H9 (cell line): ENCODE measurements around the gene ARAP2. TPM values are rescaled to one million over a fixed set of nuclear protein-coding genes. Genes with fewer than 3 reads are reported as not detected.

ENCODE experiments used
- DNase-seq: peaks from one replicate; pipeline ENCODE4 v3.0.0-alpha.2; 2017
- H2AFZ ChIP-seq: one replicate; pipeline ENCODE4 v1.6.1; 2013; ENCODE audit warnings: mild to moderate bottlenecking, low read length, control low read depth, moderate library complexity
- H2AK5ac ChIP-seq: 2 replicates; pipeline ENCODE4 v1.6.1; 2013; ENCODE audit warnings: low read length, control low read depth, mixed read lengths; ENCODE audit not compliant: insufficient read length
- H2BK120ac ChIP-seq: one replicate; pipeline ENCODE4 v1.6.1; 2013; ENCODE audit warnings: low read depth, mild to moderate bottlenecking, low read length, control low read depth, inconsistent platforms; ENCODE audit not compliant: poor library complexity, severe bottlenecking
- H2BK12ac ChIP-seq: 2 replicates; pipeline ENCODE4 v1.6.1; 2013; ENCODE audit warnings: low read length, control low read depth, mixed read lengths, low read depth; ENCODE audit not compliant: insufficient read length
- H2BK15ac ChIP-seq: 2 replicates; pipeline ENCODE4 v1.6.1; 2013; ENCODE audit warnings: low read depth, low read length, control low read depth
- H2BK20ac ChIP-seq: one replicate; pipeline ENCODE4 v1.6.1; 2013; ENCODE audit warnings: low read depth, mild to moderate bottlenecking, low read length, control low read depth, inconsistent platforms; ENCODE audit not compliant: poor library complexity, severe bottlenecking
- H2BK5ac ChIP-seq: 2 replicates; pipeline ENCODE4 v1.6.1; 2013; ENCODE audit warnings: low read length, control low read depth, mixed read lengths; ENCODE audit not compliant: insufficient read length
- H3K14ac ChIP-seq: 2 replicates; pipeline ENCODE4 v1.6.1; 2013; ENCODE audit warnings: low read length, control low read depth; ENCODE audit not compliant: insufficient read depth
- H3K18ac ChIP-seq: 2 replicates; pipeline ENCODE4 v1.6.1; 2013; ENCODE audit warnings: low read depth, mild to moderate bottlenecking, mixed read lengths, low read length, control low read depth; ENCODE audit not compliant: insufficient read length
- H3K23ac ChIP-seq: 2 replicates; pipeline ENCODE4 v1.6.1; 2013; ENCODE audit warnings: low read length, control low read depth, mixed read lengths, low read depth; ENCODE audit not compliant: insufficient read length
- H3K23me2 ChIP-seq: 2 replicates; pipeline ENCODE4 v1.6.1; 2013; ENCODE audit warnings: low read depth, mild to moderate bottlenecking, mixed read lengths, low read length, control low read depth; ENCODE audit not compliant: insufficient read length, poor library complexity, severe bottlenecking
- H3K27ac ChIP-seq: 2 replicates; pipeline ENCODE4 v1.5.1; 2013; ENCODE audit warnings: low read length, control low read depth, mixed read lengths, low read depth; ENCODE audit not compliant: insufficient read length
- H3K27me3 ChIP-seq: 2 replicates; pipeline ENCODE4 v1.6.1; 2013; ENCODE audit warnings: low read length, control low read depth, inconsistent platforms; ENCODE audit not compliant: insufficient read depth
- H3K4ac ChIP-seq: 2 replicates; pipeline ENCODE4 v1.6.1; 2013; ENCODE audit warnings: low read depth, mild to moderate bottlenecking, control low read depth, inconsistent platforms, low read length, moderate library complexity
- H3K4me1 ChIP-seq: 2 replicates; pipeline ENCODE4 v1.6.1; 2013; ENCODE audit warnings: low read length, control low read depth, inconsistent platforms; ENCODE audit not compliant: insufficient read depth
- H3K4me2 ChIP-seq: 2 replicates; pipeline ENCODE4 v1.6.1; 2013; ENCODE audit warnings: low read length, control low read depth, mixed read lengths; ENCODE audit not compliant: insufficient read length, insufficient read depth
- H3K56ac ChIP-seq: 2 replicates; pipeline ENCODE4 v1.6.1; 2013; ENCODE audit warnings: low read depth, mild to moderate bottlenecking, mixed read lengths, low read length, control low read depth; ENCODE audit not compliant: insufficient read length
- H3K79me1 ChIP-seq: 2 replicates; pipeline ENCODE4 v1.6.1; 2013; ENCODE audit warnings: low read depth, mild to moderate bottlenecking, moderate library complexity, low read length, control low read depth, inconsistent platforms; ENCODE audit not compliant: insufficient read depth, poor library complexity, severe bottlenecking
- H3K79me2 ChIP-seq: 2 replicates; pipeline ENCODE4 v1.6.1; 2013; ENCODE audit warnings: low read length, control low read depth, inconsistent platforms; ENCODE audit not compliant: insufficient read depth
- H3K9ac ChIP-seq: 2 replicates; pipeline ENCODE4 v1.6.1; 2013; ENCODE audit warnings: low read length, control low read depth, mixed read lengths; ENCODE audit not compliant: insufficient read length; ENCODE audit errors: extremely low read depth
- H3K9me3 ChIP-seq: one replicate; pipeline ENCODE4 v1.6.1; 2013; ENCODE audit warnings: low read depth, low read length, inconsistent platforms; ENCODE audit not compliant: control insufficient read depth
- H3T11ph ChIP-seq: one replicate; pipeline ENCODE4 v1.6.1; 2013; ENCODE audit warnings: mild to moderate bottlenecking, low read length, control low read depth, inconsistent platforms
- H4K20me1 ChIP-seq: one replicate; pipeline ENCODE4 v1.6.1; 2013; ENCODE audit not compliant: control insufficient read depth, insufficient read length, insufficient read depth
- H4K5ac ChIP-seq: 2 replicates; pipeline ENCODE4 v1.6.1; 2013; ENCODE audit warnings: low read depth, mild to moderate bottlenecking, mixed read lengths, low read length, control low read depth; ENCODE audit not compliant: insufficient read length
- H4K8ac ChIP-seq: replicated peaks from 2 replicates; pipeline ENCODE4 v1.6.1; 2013; ENCODE audit warnings: low read length, control low read depth, mixed read lengths, low read depth; ENCODE audit not compliant: insufficient read length
- H4K91ac ChIP-seq: 2 replicates; pipeline ENCODE4 v1.6.1; 2013; ENCODE audit warnings: low read depth, mild to moderate bottlenecking, moderate library complexity, mixed read lengths, low read length, control low read depth; ENCODE audit not compliant: insufficient read length
- H3K27ac Mint-ChIP-seq, 3 experiments: 2 replicates in 2 of 3; 3 replicates in 1 of 3; pipeline ENCODE4 v1.8.0; 2020 to 2021; ENCODE audit warnings: mixed read lengths in 3 of 3, mild to moderate bottlenecking in 1 of 3, moderate library complexity in 1 of 3
- H3K27me3 Mint-ChIP-seq: 2 replicates; pipeline ENCODE4 v1.8.0; 2021; ENCODE audit warnings: low read depth, mild to moderate bottlenecking, moderate library complexity, mixed read lengths
- H3K36me3 Mint-ChIP-seq, 3 experiments: 2 replicates in 2 of 3; 3 replicates in 1 of 3; pipeline ENCODE4 v1.8.0; 2020 to 2021; ENCODE audit warnings: low read depth in 3 of 3, mixed read lengths in 3 of 3; ENCODE audit not compliant: insufficient read depth in 1 of 3
- H3K4me1 Mint-ChIP-seq, 2 experiments: 2 replicates each; pipeline ENCODE4 v1.8.0; 2020; ENCODE audit warnings: mixed read lengths in 2 of 2
- H3K4me3 Mint-ChIP-seq, 2 experiments: 2 replicates in 1 of 2; 3 replicates in 1 of 2; pipeline ENCODE4 v1.8.0; 2020 to 2021; ENCODE audit warnings: mild to moderate bottlenecking in 2 of 2, mixed read lengths in 2 of 2, moderate library complexity in 1 of 2
- H3K9me3 Mint-ChIP-seq, 2 experiments: 2 replicates in 1 of 2; 3 replicates in 1 of 2; pipeline ENCODE4 v1.8.0; 2020; ENCODE audit warnings: mild to moderate bottlenecking in 2 of 2, mixed read lengths in 2 of 2, moderate library complexity in 1 of 2
- WGBS: extraction: QIAGEN DNeasy Blood & Tissue Kit; methylation state at CpG from one replicate; pipeline ENCODE4 v1.1.7; 2013; ENCODE audit warnings: missing lambda C conversion rate, low lambda C conversion rate, mixed read lengths; ENCODE audit not compliant: insufficient read length; ENCODE audit errors: extremely low coverage; 5-methylcytosine and 5-hydroxymethylcytosine counted together
- total RNA-seq: library from RNA; stranded (reverse); gene quantifications from 2 replicates; pipeline ENCODE4 v1.2.1, GENCODE V29; 2021
- TF ChIP-seq, protein P1 (sequence below): fragments of 200-600 bp; sonication (generic); conservative IDR thresholded peaks from 3 replicates; pipeline ENCODE4 v1.8.0; 2021; ENCODE audit warnings: antibody characterized with exemption, mild to moderate bottlenecking

ARAP2 gene
- total RNA-seq, 1 experiment from 2014 or later = 6.3 TPM

GRCh38 chr4:36141186-36141585, 103.1 kb downstream of the ARAP2 start:
- Histone ChIP-seq H3K27ac (no peak overlapping the region), H4K5ac (no peak overlapping the region), H4K20me1 (no peaks in the 10 kb centered on the region), H3K4me1 (no peaks in the 10 kb centered on the region), H3K18ac (no peak overlapping the region), H3K4ac (no peak overlapping the region), H3K56ac (no peak overlapping the region), H3K4me2 (no peak overlapping the region), H2BK15ac (no peak overlapping the region), H2BK12ac (no peak overlapping the region), H3K79me1 (no peaks in the 10 kb centered on the region), H4K91ac (no peak overlapping the region), H3T11ph (no peak overlapping the region), H2BK120ac (no peak overlapping the region), H3K9ac (no peak overlapping the region), H4K8ac (no peak overlapping the region), H2BK5ac (no peak overlapping the region), H2AK5ac (no peak overlapping the region), H3K27me3 (no peaks in the 10 kb centered on the region), H3K14ac (no peak overlapping the region), H2BK20ac (no peak overlapping the region), H2AFZ (no peak overlapping the region), H3K23me2 (no peaks in the 10 kb centered on the region), H3K23ac (no peak overlapping the region), H3K79me2 (no peaks in the 10 kb centered on the region), H3K9me3 (no peaks in the 10 kb centered on the region)
- Mint-ChIP-seq H3K9me3 (no peaks in the 10 kb centered on the region), H3K4me3 (no peak overlapping the region), H3K27me3 (no peaks in the 10 kb centered on the region), H3K27ac (no peak overlapping the region), H3K4me1 (no peaks in the 10 kb centered on the region), H3K36me3 (no peaks in the 10 kb centered on the region)
- WGBS = no CpG with 5 or more reads among the region's 1 CpG
- no peak for DNase-seq
- TF ChIP-seq, protein P1, sequence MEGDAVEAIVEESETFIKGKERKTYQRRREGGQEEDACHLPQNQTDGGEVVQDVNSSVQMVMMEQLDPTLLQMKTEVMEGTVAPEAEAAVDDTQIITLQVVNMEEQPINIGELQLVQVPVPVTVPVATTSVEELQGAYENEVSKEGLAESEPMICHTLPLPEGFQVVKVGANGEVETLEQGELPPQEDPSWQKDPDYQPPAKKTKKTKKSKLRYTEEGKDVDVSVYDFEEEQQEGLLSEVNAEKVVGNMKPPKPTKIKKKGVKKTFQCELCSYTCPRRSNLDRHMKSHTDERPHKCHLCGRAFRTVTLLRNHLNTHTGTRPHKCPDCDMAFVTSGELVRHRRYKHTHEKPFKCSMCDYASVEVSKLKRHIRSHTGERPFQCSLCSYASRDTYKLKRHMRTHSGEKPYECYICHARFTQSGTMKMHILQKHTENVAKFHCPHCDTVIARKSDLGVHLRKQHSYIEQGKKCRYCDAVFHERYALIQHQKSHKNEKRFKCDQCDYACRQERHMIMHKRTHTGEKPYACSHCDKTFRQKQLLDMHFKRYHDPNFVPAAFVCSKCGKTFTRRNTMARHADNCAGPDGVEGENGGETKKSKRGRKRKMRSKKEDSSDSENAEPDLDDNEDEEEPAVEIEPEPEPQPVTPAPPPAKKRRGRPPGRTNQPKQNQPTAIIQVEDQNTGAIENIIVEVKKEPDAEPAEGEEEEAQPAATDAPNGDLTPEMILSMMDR = no peak
